HCT116 (cell line): ENCODE measurements around the gene PYGB. TPM values are rescaled to one million over a fixed set of nuclear protein-coding genes. Genes with fewer than 3 reads are reported as not detected.

Source experiments
- ATAC-seq: fragments of 200-7000 bp; cut with Tn5 transposase; 2 replicates; pipeline ENCODE4 v1.9.1; 2020; ENCODE audit warnings: mild to moderate bottlenecking, moderate library complexity
- BruUV-seq: library from RNA; stranded (reverse); fragments of 400-500 nt; replicated peaks from 2 replicates; lab custom pipeline; 2021; lab: Mats Ljungman, UMichigan
- CTCF ChIA-PET: fragments of 300-600 bp; sonication (Branson Sonifier 250); formaldehyde crosslinking; loops from one replicate; lab custom pipeline; 2021; ENCODE audit warnings: antibody characterized with exemption; lab: Charles Lee
- POLR2A ChIA-PET: fragments of 300-600, 350-600 bp; sonication (Branson Sonifier 250); formaldehyde crosslinking; loops from one replicate; lab custom pipeline; 2021; ENCODE audit warnings: antibody characterized with exemption; lab: Charles Lee
- RAD21 ChIA-PET, 2 experiments: fragments of 300-600 bp; sonication (Branson Sonifier 250); formaldehyde crosslinking; loops; one replicate each; lab custom pipeline; 2023; ENCODE audit warnings: low total read pairs in 2 of 2; ENCODE audit not compliant: uncharacterized antibody in 2 of 2, unreplicated experiment in 2 of 2, low non-redundant PET in 1 of 2; lab: Charles Lee
- DNase-seq: peaks from one replicate; pipeline ENCODE4 v3.0.0-alpha.2; 2010; ENCODE audit warnings: low read depth, low spot score
- H2AFZ ChIP-seq: fragments of 200-600 bp; shearing (Covaris generic), sonication (generic); 2 replicates; pipeline ENCODE4 v1.6.1; 2017; ENCODE audit warnings: low read depth, mixed run types, mixed read lengths, antibody characterized with exemption, low read length; ENCODE audit not compliant: poor library complexity, severe bottlenecking
- H3K27ac ChIP-seq: 2 replicates; pipeline ENCODE4 v1.5.1; 2012; ENCODE audit warnings: low read depth, low read length
- H3K27me3 ChIP-seq: fragments of 200-600 bp; sonication (generic); 2 replicates; pipeline ENCODE4 v1.6.1; 2016; ENCODE audit warnings: mixed run types, low read length, mixed read lengths; ENCODE audit not compliant: insufficient read depth
- H3K36me3 ChIP-seq, 2 experiments: fragments of 200-500 bp in 1 of 2; fragments of 200-600 bp in 1 of 2; sonication (Bioruptor generic) in 1 of 2; sonication (generic) in 1 of 2; 2 replicates each; pipeline versions ENCODE4 v1.5.1 to v1.6.1; 2014 to 2016; ENCODE audit warnings: low read length in 2 of 2, inconsistent platforms in 1 of 2, mixed read lengths in 1 of 2, mixed run types in 1 of 2; ENCODE audit not compliant: insufficient read depth in 2 of 2, control insufficient read depth in 1 of 2
- H3K4me1 ChIP-seq, 2 experiments: fragments of 200-600 bp in 1 of 2; sonication (generic) in 1 of 2; 2 replicates each; pipeline versions ENCODE4 v1.5.1 to v1.6.1; 2012 to 2017; ENCODE audit warnings: low read length in 2 of 2, inconsistent platforms in 1 of 2, mild to moderate bottlenecking in 1 of 2, mixed read lengths in 1 of 2, mixed run types in 1 of 2, moderate library complexity in 1 of 2; ENCODE audit not compliant: insufficient read depth in 2 of 2, control insufficient read depth in 1 of 2
- H3K4me2 ChIP-seq: fragments of 200-600 bp; sonication (generic); 2 replicates; pipeline ENCODE4 v1.6.1; 2017; ENCODE audit warnings: mixed run types, low read length, mixed read lengths
- H3K4me3 ChIP-seq, 2 experiments: fragments of 200-600 bp in 1 of 2; sonication (generic) in 1 of 2; replicated peaks in 1 of 2; 2 replicates each; pipeline ENCODE4 v1.5.1; 2011 to 2016; ENCODE audit warnings: low read length in 2 of 2, control low read depth in 1 of 2, low read depth in 1 of 2, mild to moderate bottlenecking in 1 of 2, mixed read lengths in 1 of 2, mixed run types in 1 of 2
- H3K79me2 ChIP-seq: fragments of 200-600 bp; sonication (generic); 2 replicates; pipeline ENCODE4 v1.6.1; 2017; ENCODE audit warnings: mild to moderate bottlenecking, mixed run types, low read length, moderate library complexity, mixed read lengths; ENCODE audit not compliant: insufficient read depth
- H3K9ac ChIP-seq: fragments of 200-600 bp; sonication (generic); 2 replicates; pipeline ENCODE4 v1.6.1; 2016; ENCODE audit warnings: low read length, mixed read lengths
- H3K9me2 ChIP-seq: fragments of 200-600 bp; sonication (generic), shearing (Covaris generic); 2 replicates; pipeline ENCODE4 v1.6.1; 2017; ENCODE audit warnings: mixed run types, mild to moderate bottlenecking, moderate library complexity; ENCODE audit not compliant: insufficient read depth
- H3K9me3 ChIP-seq, 2 experiments: fragments of 200-500 bp in 1 of 2; fragments of 200-600 bp in 1 of 2; sonication (Bioruptor generic) in 1 of 2; sonication (generic) in 1 of 2; 2 replicates each; pipeline ENCODE4 v1.6.1; 2014 to 2017; ENCODE audit warnings: low read length in 2 of 2, mixed read lengths in 2 of 2, inconsistent platforms in 1 of 2, low read depth in 1 of 2, mild to moderate bottlenecking in 1 of 2, mixed run types in 1 of 2, moderate library complexity in 1 of 2; ENCODE audit not compliant: control insufficient read depth in 1 of 2, insufficient read depth in 1 of 2
- H4K20me1 ChIP-seq: fragments of 200-600 bp; sonication (generic), shearing (Covaris generic); 2 replicates; pipeline ENCODE4 v1.6.1; 2017; ENCODE audit warnings: mixed run types, mild to moderate bottlenecking, moderate library complexity; ENCODE audit not compliant: insufficient read depth
- CBX3 ChIP-seq: IDR thresholded peaks from 2 replicates; pipeline ENCODE4 v1.6.1; 2012; ENCODE audit warnings: low read depth
- CEBPB ChIP-seq: IDR thresholded peaks from 2 replicates; pipeline ENCODE4 v1.6.1; 2012; ENCODE audit warnings: low read depth
- EGR1 ChIP-seq: IDR thresholded peaks from 2 replicates; pipeline ENCODE4 v1.6.1; 2012; ENCODE audit warnings: low read depth
- ELF1 ChIP-seq: IDR thresholded peaks from 2 replicates; pipeline ENCODE4 v1.6.1; 2012; ENCODE audit warnings: low read depth, borderline replicate concordance
- FOSL1 ChIP-seq: IDR thresholded peaks from 2 replicates; pipeline ENCODE4 v1.6.1; 2012; ENCODE audit warnings: low read depth
- SP1 ChIP-seq: IDR thresholded peaks from 2 replicates; pipeline ENCODE4 v1.6.1; 2012; ENCODE audit warnings: low read depth
- intact Hi-C: fragments of 100-400 bp; cut with micrococcal nuclease; formaldehyde crosslinking; loops from 2 replicates; pipeline ENCODE4 v1.10.0; 2022
- total RNA-seq: library from RNA; stranded (reverse); gene quantifications from one replicate; pipeline ENCODE4 v1.2.1, GENCODE V29; 2021; ENCODE audit not compliant: unreplicated experiment

PYGB gene
- total RNA-seq, 1 experiment from 2014 or later, result 87.8 TPM

DNA sequence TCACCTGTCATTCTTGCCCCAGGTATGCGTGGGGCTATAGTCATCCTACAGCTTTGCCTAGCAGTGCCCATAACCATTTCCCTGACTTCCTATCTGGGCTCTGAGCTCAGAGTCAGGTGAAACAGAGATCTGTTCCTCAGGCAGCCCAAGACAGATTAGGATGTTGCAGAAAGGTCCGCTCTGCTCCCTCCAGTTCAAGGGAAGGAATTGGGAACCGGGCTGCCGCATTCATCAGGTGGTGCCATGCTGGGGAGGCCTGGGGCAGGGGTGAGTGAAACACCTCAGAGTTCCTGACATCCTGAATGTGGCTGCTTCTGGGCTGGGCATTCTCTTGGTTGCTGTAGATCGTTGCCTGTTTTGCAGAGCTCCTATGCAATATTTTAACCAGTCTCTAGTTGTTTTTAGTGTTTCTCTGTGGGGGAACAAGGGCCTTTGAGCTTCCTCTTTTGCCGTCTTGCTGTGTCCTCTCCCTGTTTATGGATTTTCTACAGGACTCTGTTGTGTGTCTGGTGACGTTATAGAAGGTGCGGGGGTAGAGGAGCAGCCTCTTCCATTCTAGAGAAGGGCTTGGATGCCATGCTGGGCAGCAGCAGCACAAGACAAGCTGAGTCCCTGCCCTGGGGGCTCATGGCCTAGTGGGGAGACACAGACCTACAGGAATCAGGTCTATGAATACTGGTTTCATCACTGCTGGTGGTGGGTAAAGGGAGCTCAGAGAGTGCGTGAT lies 43.2 kb upstream of the PYGB start:
- ATAC-seq (no peak), DNase-seq (no peak)
- no peaks in the 10 kb centered on the region for H3K27me3 ChIP-seq
- ChIA-PET RAD21 (no interaction called here), CTCF (no interaction called here), POLR2A (no interaction called here)
- BruUV-seq, result no TSS peak
- H3K27ac ChIP-seq, result no peak overlapping the region
- H3K4me3 ChIP-seq, result no peak overlapping the region
- no peak overlapping the region for H3K9ac ChIP-seq
- no peak overlapping the region for H2AFZ ChIP-seq
- intact Hi-C loops, result no loop called here
- no peaks in the 10 kb centered on the region; a peak in 2 of 4 replicates for H3K36me3 ChIP-seq
- H3K4me1 ChIP-seq, result peaks cover 0 to 3% of the 10 kb centered on the region in 2 experiments; a peak in 1 of 4 replicates
- no peaks in the 10 kb centered on the region for H3K9me2 ChIP-seq
- no peaks in the 10 kb centered on the region for H4K20me1 ChIP-seq
- H3K9me3 ChIP-seq, result no peaks in the 10 kb centered on the region
- no peak for TF ChIP-seq SP1
- TF ChIP-seq, all 23 proteins: peak for 0
- Histone ChIP-seq H3K79me2 (peaks cover 68% of the 10 kb centered on the region), H3K4me2 (no peak overlapping the region)

DNA sequence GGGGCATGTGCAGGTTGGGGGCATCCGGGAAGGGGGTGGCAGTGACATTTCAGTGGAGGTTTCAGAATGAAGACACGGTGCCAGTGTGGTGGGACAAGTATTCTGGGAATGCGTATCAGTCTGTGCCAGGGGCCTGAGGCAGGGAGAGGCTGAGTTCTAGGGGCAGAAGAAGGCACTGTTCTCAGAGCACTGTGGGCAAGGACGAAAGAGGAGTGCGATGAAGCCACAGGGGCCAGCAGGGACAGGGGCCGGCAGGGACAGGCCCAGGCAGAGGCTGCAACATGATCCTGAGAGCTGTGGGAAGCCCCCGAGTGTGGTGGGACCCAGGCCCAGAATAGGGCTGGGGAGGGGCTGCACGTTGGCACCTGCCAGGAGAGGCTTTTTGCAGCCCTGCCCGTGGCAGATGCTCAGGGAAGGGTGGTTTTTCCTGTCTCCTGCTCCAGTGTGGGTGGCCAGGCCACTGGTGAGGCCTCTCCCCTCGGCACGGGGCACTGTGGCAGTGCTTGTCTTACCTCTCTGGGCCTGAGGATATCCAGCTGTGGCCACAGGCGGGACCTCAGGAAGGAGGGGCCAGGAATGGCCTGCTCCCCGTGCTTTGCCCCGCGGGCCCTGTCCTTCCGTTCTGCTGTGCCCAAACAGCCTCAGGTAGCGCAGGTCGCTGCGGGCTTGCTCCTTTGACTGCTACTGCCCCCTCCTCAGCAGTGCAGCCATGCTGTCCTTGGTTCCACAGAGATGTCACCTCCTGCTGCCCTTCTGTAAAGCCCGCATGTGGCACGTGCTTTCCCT lies 42.4 kb upstream of the PYGB start:
- POLR2A ChIA-PET, result no interaction called here
- H3K9me3 ChIP-seq, result no peaks in the 10 kb centered on the region
- peaks cover 0 to 3% of the 10 kb centered on the region in 2 experiments; a peak in 1 of 4 replicates for H3K4me1 ChIP-seq
- no peak overlapping the region for H3K4me2 ChIP-seq
- no peaks in the 10 kb centered on the region; a peak in 2 of 4 replicates for H3K36me3 ChIP-seq
- H3K27ac ChIP-seq, result no peak overlapping the region; the same call in 1 of the 2 replicates
- intact Hi-C loops, result no loop called here
- RAD21 ChIA-PET, result no interaction called here
- H3K27me3 ChIP-seq, result no peaks in the 10 kb centered on the region
- H4K20me1 ChIP-seq, result no peaks in the 10 kb centered on the region
- no peak overlapping the region for H2AFZ ChIP-seq
- CTCF ChIA-PET, result no interaction called here
- H3K4me3 ChIP-seq, result no peak overlapping the region
- H3K79me2 ChIP-seq, result peaks cover 64% of the 10 kb centered on the region
- no peak for TF ChIP-seq FOSL1
- no peak for TF ChIP-seq ELF1
- no peak for TF ChIP-seq CEBPB
- TF ChIP-seq CBX3, result no peak
- no peak for TF ChIP-seq EGR1
- DNase-seq, result no peak
- no peak for ATAC-seq
- H3K9ac ChIP-seq, result no peak overlapping the region
- BruUV-seq, result no TSS peak
- H3K9me2 ChIP-seq, result no peaks in the 10 kb centered on the region
